ENCODE data around the gene DESI2.

- no peak for TF ChIP-seq CTCF (IDR thresholded peaks at IDR 0.05)
- no peak for TF ChIP-seq POLR2A (IDR thresholded peaks at IDR 0.05)
These were observed 96.5 kb downstream of the DESI2 start for GRCh38 chr1:244749230-244750016.
